ENCODE data around the gene HOXB4. TPM values are rescaled to one million over a fixed set of nuclear protein-coding genes. Genes with fewer than 3 reads are reported as not detected.

Gene HOXB4
- total RNA-seq, 1 experiment from 2014 or later: 11.3 TPM

DNA sequence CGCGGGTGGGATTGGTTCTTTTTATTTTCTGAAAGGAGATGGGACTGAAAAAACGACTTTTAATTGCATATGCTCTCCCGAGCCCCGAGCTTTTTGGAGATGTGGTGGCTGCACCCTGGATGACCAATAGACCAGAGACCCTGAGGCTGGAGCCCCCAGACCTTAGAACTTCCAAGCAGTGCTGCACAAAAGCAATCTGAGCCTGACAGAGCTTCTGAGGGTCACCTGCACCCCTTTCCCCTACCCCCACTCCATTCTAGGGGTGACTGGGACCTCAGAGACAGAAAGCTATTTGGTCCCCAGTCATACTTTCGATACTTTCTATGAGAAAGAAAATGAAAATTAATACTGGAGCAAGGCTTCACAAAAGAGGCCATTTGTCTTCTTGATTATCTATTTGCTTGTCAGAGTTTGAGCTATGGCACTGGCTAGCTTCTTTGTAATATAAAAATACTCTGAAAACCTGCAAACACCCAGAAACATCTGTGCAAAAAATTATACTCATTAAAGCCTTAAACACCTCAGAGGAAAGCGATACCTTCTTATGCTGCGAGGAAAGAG, 3.6 kb downstream of the HOXB4 start:
- Histone ChIP-seq H3K36me3 (ENCODE audit: control insufficient read depth in 1 of 2, insufficient read depth in 2 of 2, low read length in 2 of 2) (no peaks in the 10 kb centered on the region; a peak in 1 of 4 replicates), H3K9ac (ENCODE audit: low read length) (no peak overlapping the region), H3K4me2 (ENCODE audit: low read length) (no peak overlapping the region), H4K20me1 (ENCODE audit: insufficient read depth) (no peaks in the 10 kb centered on the region), H3K27me3 (ENCODE audit: insufficient read depth, low read length) (no peaks in the 10 kb centered on the region), H2AFZ (ENCODE audit: low read depth, low read length, poor library complexity, severe bottlenecking) (no peak overlapping the region), H3K9me2 (ENCODE audit: insufficient read depth) (no peaks in the 10 kb centered on the region), H3K79me2 (ENCODE audit: insufficient read depth, low read length) (peaks cover 82% of the 10 kb centered on the region), H3K27ac (ENCODE audit: low read depth, low read length) (no peak overlapping the region), H3K9me3 (ENCODE audit: control insufficient read depth in 1 of 2, insufficient read depth in 1 of 2, low read depth in 1 of 2, low read length in 2 of 2) (no peaks in the 10 kb centered on the region), H3K4me3 (replicated peaks in 1 of 2; ENCODE audit: low read depth in 1 of 2, low read length in 2 of 2) (no peak overlapping the region), H3K4me1 (ENCODE audit: control insufficient read depth in 1 of 2, insufficient read depth in 2 of 2, low read length in 2 of 2) (peaks cover 0 to 10% of the 10 kb centered on the region in 2 experiments; a peak in 1 of 4 replicates)
- TF ChIP-seq POLR2AphosphoS5 (IDR thresholded peaks at IDR 0.05; ENCODE audit: low read depth, low read length): 0 out of 2 replicates have a peak, but pooled peaks have one; percentile 17
- no peak for TF ChIP-seq RAD21 (IDR thresholded peaks at IDR 0.05; ENCODE audit: low read depth)
- no peak for TF ChIP-seq YY1 (IDR thresholded peaks at IDR 0.05; ENCODE audit: extremely low read depth, insufficient replicate concordance, low read depth, low read length)
- TF ChIP-seq CBX3 (IDR thresholded peaks at IDR 0.05; ENCODE audit: low read depth): no peak
- TF ChIP-seq ZNF274 (IDR thresholded peaks at IDR 0.05; ENCODE audit: low read depth, low read length): no peak
- TF ChIP-seq POLR2A (IDR thresholded peaks at IDR 0.05; ENCODE audit: borderline replicate concordance, extremely low read depth, insufficient read depth, insufficient read length): no peak
- no peak for DNase-seq (ENCODE audit: low read depth, low spot score)
- POLR2A ChIA-PET: no interaction called here
- BruUV-seq (replicated peaks): no TSS peak
- intact Hi-C loops (cut with micrococcal nuclease): no loop called here
- ATAC-seq: no peak
- CTCF ChIA-PET: no interaction called here
- RAD21 ChIA-PET (ENCODE audit: low non-redundant PET in 1 of 2, low total read pairs in 2 of 2, uncharacterized antibody in 2 of 2, unreplicated experiment in 2 of 2): no interaction called here

GRCh38 chr17:48571826-48572417, 6.2 kb downstream of the HOXB4 start:
- H3K79me2 ChIP-seq (ENCODE audit: insufficient read depth, low read length): peaks cover 80% of the 10 kb centered on the region
- H2AFZ ChIP-seq (ENCODE audit: low read depth, low read length, poor library complexity, severe bottlenecking): no peak overlapping the region
- POLR2A ChIA-PET: no interaction called here
- CTCF ChIA-PET: no interaction called here
- intact Hi-C loops (cut with micrococcal nuclease): no loop called here
- RAD21 ChIA-PET (ENCODE audit: low non-redundant PET in 1 of 2, low total read pairs in 2 of 2, uncharacterized antibody in 2 of 2, unreplicated experiment in 2 of 2): no interaction called here
- no peaks in the 10 kb centered on the region for H3K27me3 ChIP-seq (ENCODE audit: insufficient read depth, low read length)
- H3K9me2 ChIP-seq (ENCODE audit: insufficient read depth): no peaks in the 10 kb centered on the region
- H4K20me1 ChIP-seq (ENCODE audit: insufficient read depth): no peaks in the 10 kb centered on the region
- peaks cover 0 to 10% of the 10 kb centered on the region in 2 experiments; a peak in 1 of 4 replicates for H3K4me1 ChIP-seq (ENCODE audit: control insufficient read depth in 1 of 2, insufficient read depth in 2 of 2, low read length in 2 of 2)
- H3K4me3 ChIP-seq (replicated peaks in 1 of 2; ENCODE audit: low read depth in 1 of 2, low read length in 2 of 2): no peak overlapping the region
- no TSS peak for BruUV-seq (replicated peaks)
- DNase-seq (ENCODE audit: low read depth, low spot score) (no peak), ATAC-seq (no peak)
- no peak overlapping the region for H3K9ac ChIP-seq (ENCODE audit: low read length)
- H3K36me3 ChIP-seq (ENCODE audit: control insufficient read depth in 1 of 2, insufficient read depth in 2 of 2, low read length in 2 of 2): no peaks in the 10 kb centered on the region; a peak in 1 of 4 replicates
- no peak overlapping the region for H3K4me2 ChIP-seq (ENCODE audit: low read length)
- H3K9me3 ChIP-seq (ENCODE audit: control insufficient read depth in 1 of 2, insufficient read depth in 1 of 2, low read depth in 1 of 2, low read length in 2 of 2): no peaks in the 10 kb centered on the region
- H3K27ac ChIP-seq (ENCODE audit: low read depth, low read length): no peak overlapping the region
- TF ChIP-seq EZH2phosphoT487 (IDR thresholded peaks at IDR 0.05; ENCODE audit: borderline replicate concordance) (no peak), TCF7L2 (IDR thresholded peaks at IDR 0.05; ENCODE audit: borderline replicate concordance, extremely low read depth, insufficient read depth, insufficient read length) (no peak), POLR2A (IDR thresholded peaks at IDR 0.05; ENCODE audit: borderline replicate concordance, extremely low read depth, insufficient read depth, insufficient read length) (no peak), EZH2 (IDR thresholded peaks at IDR 0.05) (no peak), CTCF (IDR thresholded peaks at IDR 0.05 in 2 of 3, conservative IDR thresholded peaks at IDR 0.05 in 1 of 3; ENCODE audit: borderline replicate concordance in 1 of 3, insufficient read depth in 1 of 3, low read depth in 2 of 3, low read length in 2 of 3) (no peak), ELF1 (IDR thresholded peaks at IDR 0.05; ENCODE audit: borderline replicate concordance, low read depth) (no peak), EGR1 (IDR thresholded peaks at IDR 0.05; ENCODE audit: low read depth) (no peak), SIN3A (IDR thresholded peaks at IDR 0.05; ENCODE audit: low read depth) (no peak), JUND (IDR thresholded peaks at IDR 0.05) (no peak)
- TF ChIP-seq, protein P1, sequence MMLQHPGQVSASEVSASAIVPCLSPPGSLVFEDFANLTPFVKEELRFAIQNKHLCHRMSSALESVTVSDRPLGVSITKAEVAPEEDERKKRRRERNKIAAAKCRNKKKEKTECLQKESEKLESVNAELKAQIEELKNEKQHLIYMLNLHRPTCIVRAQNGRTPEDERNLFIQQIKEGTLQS (IDR thresholded peaks at IDR 0.05): no peak
- TF ChIP-seq, protein P2, sequence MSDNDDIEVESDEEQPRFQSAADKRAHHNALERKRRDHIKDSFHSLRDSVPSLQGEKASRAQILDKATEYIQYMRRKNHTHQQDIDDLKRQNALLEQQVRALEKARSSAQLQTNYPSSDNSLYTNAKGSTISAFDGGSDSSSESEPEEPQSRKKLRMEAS (IDR thresholded peaks at IDR 0.05): no peak
